ENCODE measurements around the gene NKD2.
"Not testable (repeated sequence)": the region's sequence is repeated elsewhere in the genome, so short reads cannot be mapped to it uniquely, and the experiment has no call there.

The NKD2 gene

GRCh38 chr5:966941-967340 is 41.7 kb upstream of the NKD2 start:
- no peak overlapping the region for H2AFZ ChIP-seq (ENCODE audit: low read length)
- H3K9ac ChIP-seq (ENCODE audit: low read depth, low read length, poor library complexity, severe bottlenecking): peak overlapping the region; percentile 88
- peak overlapping the region; percentile 71 for H3K4me3 ChIP-seq (ENCODE audit: low read length, poor library complexity, severe bottlenecking)
- H3K27me3 ChIP-seq (ENCODE audit: insufficient read depth, low read length, poor library complexity, severe bottlenecking): no peaks in the 10 kb centered on the region
- H3K4me2 ChIP-seq (ENCODE audit: low read depth, low read length, poor library complexity, severe bottlenecking): peak overlapping the region; percentile 85
- no peak for TF ChIP-seq CTCF (conservative IDR thresholded peaks at IDR 0.05; ENCODE audit: low read length)
- no peak for TF ChIP-seq EZH2phosphoT487 (IDR thresholded peaks at IDR 0.05; ENCODE audit: borderline replicate concordance)
- H3K9me3 ChIP-seq (ENCODE audit: insufficient read depth, low read depth, low read length): no peaks in the 10 kb centered on the region; the same call in 1 of the 2 replicates
- H3K9me2 ChIP-seq (replicated peaks; ENCODE audit: low read depth, low read length): no peaks in the 10 kb centered on the region
- peaks cover 27% of the 10 kb centered on the region for H3K79me2 ChIP-seq (ENCODE audit: insufficient read depth, low read length)
- H3K36me3 ChIP-seq (ENCODE audit: insufficient read depth, low read length): no peaks in the 10 kb centered on the region
- H3F3A ChIP-seq (ENCODE audit: low read depth): peaks cover 20% of the 10 kb centered on the region
- peaks cover 71% of the 10 kb centered on the region for H3K4me1 ChIP-seq (ENCODE audit: insufficient read depth, low read length, poor library complexity, severe bottlenecking)
- H4K20me1 ChIP-seq (ENCODE audit: insufficient read depth, low read length, poor library complexity, severe bottlenecking): no peaks in the 10 kb centered on the region

DNA sequence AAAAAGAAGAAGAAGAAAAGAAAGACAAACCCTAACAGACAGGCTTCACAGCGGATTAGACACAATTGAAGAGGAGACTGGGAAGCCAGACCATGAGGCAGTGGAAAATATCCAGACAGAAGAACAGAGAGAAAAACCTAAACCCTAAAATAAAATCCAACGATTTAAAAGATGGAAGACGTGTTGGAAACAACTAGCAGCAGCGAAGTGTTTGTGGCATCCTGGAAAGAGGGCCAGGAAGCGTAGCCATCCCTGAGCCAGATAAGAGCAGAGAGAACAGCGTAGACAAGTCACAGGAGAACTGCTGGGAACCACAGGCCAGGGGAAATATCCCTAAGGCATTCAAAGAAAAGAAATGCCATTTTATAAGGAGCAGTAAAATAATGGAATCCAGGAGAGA is 39.7 kb upstream of the NKD2 start:
- TF ChIP-seq EZH2phosphoT487 (IDR thresholded peaks at IDR 0.05; ENCODE audit: borderline replicate concordance): no peak
- TF ChIP-seq CTCF (conservative IDR thresholded peaks at IDR 0.05; ENCODE audit: low read length): no peak
- H3K79me2 ChIP-seq (ENCODE audit: insufficient read depth, low read length): peaks cover 27% of the 10 kb centered on the region
- no peaks in the 10 kb centered on the region for H4K20me1 ChIP-seq (ENCODE audit: insufficient read depth, low read length, poor library complexity, severe bottlenecking)
- H3F3A ChIP-seq (ENCODE audit: low read depth): peaks cover 9% of the 10 kb centered on the region; the same call in 1 of the 2 replicates
- H3K4me1 ChIP-seq (ENCODE audit: insufficient read depth, low read length, poor library complexity, severe bottlenecking): peaks cover 53% of the 10 kb centered on the region
- no peak overlapping the region for H2AFZ ChIP-seq (ENCODE audit: low read length)
- peak overlapping the region; percentile 13 for H3K4me2 ChIP-seq (ENCODE audit: low read depth, low read length, poor library complexity, severe bottlenecking)
- no peaks in the 10 kb centered on the region for H3K27me3 ChIP-seq (ENCODE audit: insufficient read depth, low read length, poor library complexity, severe bottlenecking)
- peak overlapping the region; percentile 33 for H3K9ac ChIP-seq (ENCODE audit: low read depth, low read length, poor library complexity, severe bottlenecking)
- H3K36me3 ChIP-seq (ENCODE audit: insufficient read depth, low read length): no peaks in the 10 kb centered on the region
- H3K4me3 ChIP-seq (ENCODE audit: low read length, poor library complexity, severe bottlenecking): no peak overlapping the region
- no peaks in the 10 kb centered on the region for H3K9me2 ChIP-seq (replicated peaks; ENCODE audit: low read depth, low read length)
- no peaks in the 10 kb centered on the region; the same call in 1 of the 2 replicates for H3K9me3 ChIP-seq (ENCODE audit: insufficient read depth, low read depth, low read length)

GRCh38 chr5:969408-969839 is 39.2 kb upstream of the NKD2 start:
- Histone ChIP-seq H4K20me1 (ENCODE audit: insufficient read depth, low read length, poor library complexity, severe bottlenecking) (no peaks in the 10 kb centered on the region), H3K9me3 (ENCODE audit: insufficient read depth, low read depth, low read length) (no peaks in the 10 kb centered on the region; the same call in 1 of the 2 replicates), H3K9ac (ENCODE audit: low read depth, low read length, poor library complexity, severe bottlenecking) (no peak overlapping the region), H3K79me2 (ENCODE audit: insufficient read depth, low read length) (peaks cover 27% of the 10 kb centered on the region), H3K27me3 (ENCODE audit: insufficient read depth, low read length, poor library complexity, severe bottlenecking) (no peaks in the 10 kb centered on the region), H3K4me2 (ENCODE audit: low read depth, low read length, poor library complexity, severe bottlenecking) (no peak overlapping the region), H3F3A (ENCODE audit: low read depth) (peaks cover 6% of the 10 kb centered on the region; the same call in 1 of the 2 replicates), H2AFZ (ENCODE audit: low read length) (no peak overlapping the region), H3K4me3 (ENCODE audit: low read length, poor library complexity, severe bottlenecking) (no peak overlapping the region), H3K36me3 (ENCODE audit: insufficient read depth, low read length) (no peaks in the 10 kb centered on the region), H3K4me1 (ENCODE audit: insufficient read depth, low read length, poor library complexity, severe bottlenecking) (peaks cover 50% of the 10 kb centered on the region), H3K9me2 (replicated peaks; ENCODE audit: low read depth, low read length) (no peaks in the 10 kb centered on the region)
- no peak for TF ChIP-seq CTCF (conservative IDR thresholded peaks at IDR 0.05; ENCODE audit: low read length)
- TF ChIP-seq EZH2phosphoT487 (IDR thresholded peaks at IDR 0.05; ENCODE audit: borderline replicate concordance): no peak

DNA sequence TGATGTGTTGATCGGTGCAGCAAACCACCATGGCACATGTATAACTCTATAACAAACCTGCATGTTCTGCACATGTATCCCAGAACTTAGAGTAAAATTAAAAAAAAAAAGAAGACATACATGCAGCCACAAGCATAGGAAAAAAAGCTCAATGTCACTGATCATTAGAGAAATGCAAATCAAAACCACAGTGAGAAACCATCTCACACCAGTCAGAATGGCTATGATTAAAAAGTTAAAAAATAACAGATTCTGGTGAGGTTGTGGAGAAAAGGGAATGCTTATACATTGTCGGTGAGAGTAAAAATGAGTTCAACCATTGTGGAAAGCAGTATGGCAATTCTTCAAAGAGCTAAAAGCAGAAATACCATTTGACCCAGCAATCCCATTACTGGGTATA is 36.0 kb upstream of the NKD2 start:
- H3K36me3 ChIP-seq (ENCODE audit: insufficient read depth, low read length); H3K9me3 ChIP-seq (ENCODE audit: insufficient read depth, low read depth, low read length); H4K20me1 ChIP-seq (ENCODE audit: insufficient read depth, low read length, poor library complexity, severe bottlenecking); H3K4me3 ChIP-seq (ENCODE audit: low read length, poor library complexity, severe bottlenecking); H3K9me2 ChIP-seq (replicated peaks; ENCODE audit: low read depth, low read length); H3F3A ChIP-seq (ENCODE audit: low read depth); H3K9ac ChIP-seq (ENCODE audit: low read depth, low read length, poor library complexity, severe bottlenecking); H2AFZ ChIP-seq (ENCODE audit: low read length); H3K27me3 ChIP-seq (ENCODE audit: insufficient read depth, low read length, poor library complexity, severe bottlenecking); H3K4me2 ChIP-seq (ENCODE audit: low read depth, low read length, poor library complexity, severe bottlenecking); H3K79me2 ChIP-seq (ENCODE audit: insufficient read depth, low read length): not testable (repeated sequence)
- H3K4me1 ChIP-seq (ENCODE audit: insufficient read depth, low read length, poor library complexity, severe bottlenecking): peaks cover 20% of the 10 kb centered on the region
